Right atrium auricular region (tissue), 2 donors: ENCODE results near the gene GPR18. TPM values are rescaled to one million over a fixed set of nuclear protein-coding genes. Genes with fewer than 3 reads are reported as not detected.

Experiments
- DNase-seq: peaks from one replicate; pipeline ENCODE4 v3.0.0-alpha.2; 2019; ENCODE audit warnings: low spot score
- H3K27ac ChIP-seq, 2 donors: fragments of 200-600 bp; sonication (generic); 1 replicate in 1 of 2; 2 replicates in 1 of 2; pipeline ENCODE4 v1.5.1; 2016 to 2019
- H3K27me3 ChIP-seq, 2 donors: fragments of 200-600 bp; sonication (generic); one replicate each; pipeline versions ENCODE4 v1.5.1 to v1.6.0; 2017 to 2019
- H3K36me3 ChIP-seq: fragments of 200-600 bp; sonication (generic); one replicate; pipeline ENCODE4 v1.5.1; 2016
- H3K4me1 ChIP-seq, 2 donors: fragments of 200-600 bp; sonication (generic); one replicate each; pipeline versions ENCODE4 v1.5.1 to v1.6.0; 2017 to 2019
- H3K4me3 ChIP-seq, 2 donors: fragments of 200-600 bp; sonication (generic); 1 replicate in 1 of 2; 2 replicates in 1 of 2; pipeline ENCODE4 v1.5.1; 2017 to 2019; ENCODE audit warnings: mild to moderate bottlenecking in 1 of 2, moderate library complexity in 1 of 2
- H3K9me3 ChIP-seq, 2 donors: fragments of 200-600 bp; sonication (generic); one replicate each; pipeline ENCODE4 v1.5.1; 2019
- CTCF ChIP-seq, 2 donors: fragments of 200-600 bp; sonication (generic); IDR thresholded peaks; one replicate each; pipeline ENCODE4 v1.5.1; 2019; ENCODE audit warnings: antibody characterized with exemption in 2 of 2
- total RNA-seq, 2 donors: library from RNA; depleted of rRNA; stranded (reverse); fragments of >200 nt; gene quantifications; one replicate each; pipeline ENCODE4 v1.1.0, GENCODE V29; 2016

GPR18 gene
- total RNA-seq, 2 donors from 2014 or later = 0.28 TPM; not detected in 1

DNA sequence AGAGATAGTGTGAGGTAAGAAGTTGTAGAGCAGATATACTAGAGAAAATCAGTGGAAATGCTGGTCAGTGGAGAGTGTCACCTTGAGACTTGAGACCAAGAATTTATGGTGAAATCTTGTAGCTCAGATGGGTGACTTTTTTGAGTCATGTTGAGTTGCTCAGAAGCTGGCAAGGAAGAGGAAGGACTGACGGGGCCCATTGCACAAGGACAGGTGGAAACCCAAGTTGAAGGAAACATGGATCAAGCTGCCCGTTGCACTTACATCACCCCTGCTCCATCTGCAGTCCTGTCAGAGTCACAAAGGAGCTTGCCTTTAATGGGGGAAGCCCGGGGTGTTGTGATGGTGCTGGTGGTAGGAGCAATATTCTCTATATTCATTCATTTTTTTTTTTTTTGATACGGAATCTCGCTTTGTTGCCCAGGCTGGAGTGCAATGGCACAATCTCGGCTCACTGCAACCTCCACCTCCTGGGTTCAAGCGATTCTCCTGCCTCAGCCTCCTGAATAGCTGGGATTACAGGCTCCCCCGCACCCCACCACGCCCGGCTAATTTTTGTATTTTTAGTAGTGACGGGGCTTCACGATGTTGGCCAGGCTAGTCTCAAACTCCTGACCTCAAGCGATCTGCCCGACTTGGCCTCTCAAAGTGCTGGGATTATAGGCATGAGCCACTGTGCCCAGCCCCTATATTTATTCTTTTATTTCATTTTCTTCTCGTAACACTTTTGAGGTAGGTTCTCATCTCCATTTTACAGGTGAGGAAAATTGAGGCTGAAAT lies 30.1 kb downstream of the GPR18 start:
- no peak for TF ChIP-seq CTCF (IDR thresholded peaks at IDR 0.05)
- Histone ChIP-seq H3K9me3 (peaks cover 0 to 3% of the 10 kb centered on the region in 2 donors), H3K36me3 (no peaks in the 10 kb centered on the region), H3K27ac (peak overlapping the region in 1 of 2 donors; percentile 54), H3K27me3 (no peaks in the 10 kb centered on the region), H3K4me3 (no peak overlapping the region), H3K4me1 (peaks cover 0 to 45% of the 10 kb centered on the region in 2 donors)
- no peak for DNase-seq

DNA sequence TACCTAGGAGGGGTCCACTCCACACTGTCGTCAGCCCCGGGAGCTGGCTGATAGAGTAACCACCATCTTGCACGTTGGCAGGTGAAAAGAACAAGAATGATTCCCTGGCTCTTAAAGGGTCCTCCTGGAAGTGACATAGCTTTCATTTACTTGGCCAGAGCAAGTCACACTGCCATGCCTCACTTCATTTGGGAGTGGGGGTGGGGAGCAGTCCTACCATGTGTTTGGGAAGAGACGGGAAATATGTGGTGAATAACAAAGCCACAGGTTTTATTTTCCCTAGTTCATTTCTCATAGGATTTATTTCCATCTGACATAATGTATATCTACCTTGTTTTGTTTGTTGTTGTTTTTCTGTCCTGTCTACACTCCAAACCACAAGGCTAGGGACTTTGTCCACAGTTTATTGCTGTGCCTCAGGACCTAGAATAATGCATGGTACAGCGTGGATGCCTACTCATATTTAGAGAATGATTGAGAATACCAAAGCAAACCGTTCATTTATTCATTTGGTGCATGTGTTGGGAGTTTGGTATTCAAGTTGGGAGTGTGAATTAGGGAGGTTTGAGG lies 30.8 kb downstream of the GPR18 start:
- Histone ChIP-seq H3K27me3 (no peaks in the 10 kb centered on the region), H3K4me3 (no peak overlapping the region), H3K36me3 (no peaks in the 10 kb centered on the region), H3K4me1 (peaks cover 0 to 45% of the 10 kb centered on the region in 2 donors), H3K9me3 (peaks cover 0 to 9% of the 10 kb centered on the region in 2 donors), H3K27ac (no peak overlapping the region)
- no peak for DNase-seq
- no peak for TF ChIP-seq CTCF (IDR thresholded peaks at IDR 0.05)

GRCh38 chr13:99226513-99226912 lies 31.7 kb downstream of the GPR18 start:
- no peak for TF ChIP-seq CTCF (IDR thresholded peaks at IDR 0.05)
- Histone ChIP-seq H3K27ac (no peak overlapping the region), H3K27me3 (no peaks in the 10 kb centered on the region), H3K4me3 (no peak overlapping the region), H3K9me3 (peaks cover 0 to 9% of the 10 kb centered on the region in 2 donors), H3K36me3 (no peaks in the 10 kb centered on the region), H3K4me1 (peaks cover 0 to 45% of the 10 kb centered on the region in 2 donors)
- no peak for DNase-seq

GRCh38 chr13:99225078-99225477 lies 33.1 kb downstream of the GPR18 start:
- Histone ChIP-seq H3K9me3 (peaks cover 0 to 9% of the 10 kb centered on the region in 2 donors), H3K4me3 (no peak overlapping the region), H3K27me3 (no peaks in the 10 kb centered on the region), H3K4me1 (peaks cover 0 to 43% of the 10 kb centered on the region in 2 donors), H3K27ac (no peak overlapping the region), H3K36me3 (no peaks in the 10 kb centered on the region)
- DNase-seq = no peak
- TF ChIP-seq CTCF (IDR thresholded peaks at IDR 0.05) = no peak

- no peak overlapping the region for H3K27ac ChIP-seq
- H3K4me3 ChIP-seq = no peak overlapping the region
- H3K36me3 ChIP-seq = no peaks in the 10 kb centered on the region
- no peak for TF ChIP-seq CTCF (IDR thresholded peaks at IDR 0.05)
- no peaks in the 10 kb centered on the region for H3K27me3 ChIP-seq
- peaks cover 0 to 9% of the 10 kb centered on the region in 2 donors for H3K9me3 ChIP-seq
- peaks cover 0 to 40% of the 10 kb centered on the region in 2 donors for H3K4me1 ChIP-seq
- no peak for DNase-seq
Observed at GRCh38 chr13:99224021-99224420, 34.2 kb downstream of the GPR18 start.
